Activated T-cell treated with anti-CD3 and anti-CD28 coated beads, Interleukin-2, amount 50 U/mL, for 4 hours (primary cell): ENCODE data around the gene PRR20D. TPM values are rescaled to one million over a fixed set of nuclear protein-coding genes. Genes with fewer than 3 reads are reported as not detected.

Source experiments
- total RNA-seq, 3 donors: library from RNA; stranded (reverse); gene quantifications; one replicate each; pipeline ENCODE4 v1.2.1, GENCODE V29; 2021

Gene PRR20D
- total RNA-seq, 3 donors from 2014 or later, result not detected

Other genes with a start within 250 kb of the PRR20D start
- not detected for gene PRR20A, start 19.7 kb upstream of the PRR20D start, total RNA-seq
- gene PRR20B, start 13.1 kb upstream of the PRR20D start, total RNA-seq, result not detected
- not detected for gene PRR20C, start 6.6 kb upstream of the PRR20D start, total RNA-seq
- gene PRR20E, start 6.6 kb downstream of the PRR20D start, total RNA-seq, result not detected